Lower lobe of right lung (tissue), 2 donors: ENCODE measurements around the gene CARD18. TPM values are rescaled to one million over a fixed set of nuclear protein-coding genes. Genes with fewer than 3 reads are reported as not detected.

Experiments
- ATAC-seq, 2 donors: fragments of 200-7000 bp; cut with Tn5 transposase; one replicate each; pipeline ENCODE4 v1.9.1; 2020 to 2022; ENCODE audit warnings: mild to moderate bottlenecking in 2 of 2, moderate library complexity in 2 of 2
- DNase-seq: peaks from one replicate; pipeline ENCODE4 v3.0.0-alpha.2; 2020
- H3K27ac ChIP-seq: fragments of 200-600 bp; one replicate; pipeline ENCODE4 v1.8.0; 2022
- H3K27me3 ChIP-seq: fragments of 200-600 bp; one replicate; pipeline ENCODE4 v1.8.0; 2022; ENCODE audit warnings: low read depth
- H3K36me3 ChIP-seq: fragments of 200-600 bp; one replicate; pipeline ENCODE4 v1.8.0; 2022; ENCODE audit warnings: mild to moderate bottlenecking
- H3K4me1 ChIP-seq: fragments of 200-600 bp; one replicate; pipeline ENCODE4 v1.8.0; 2022
- H3K4me3 ChIP-seq: fragments of 200-600 bp; one replicate; pipeline ENCODE4 v1.8.0; 2022; ENCODE audit warnings: mild to moderate bottlenecking
- H3K9me3 ChIP-seq: fragments of 200-600 bp; one replicate; pipeline ENCODE4 v1.8.0; 2022
- CTCF ChIP-seq: fragments of 200-600 bp; IDR thresholded peaks from one replicate; pipeline ENCODE4 v1.8.0; 2022; ENCODE audit warnings: antibody characterized with exemption, mild to moderate bottlenecking
- intact Hi-C: fragments of 100-400 bp; cut with DNase I; formaldehyde crosslinking; loops from one replicate; pipeline ENCODE4 v1.11.0; 2022
- long read RNA-seq: library from polyadenylated mRNA; unstranded; transcript quantifications from one replicate; pipeline ENCODE4 v2.0.0, GENCODE V29; 2021
- total RNA-seq: library from RNA; stranded (reverse); fragmentation: NEBNext Ultra II Directional; extraction: Animal tissue kit (Norgen Biotek cat#: 25700); gene quantifications from one replicate; pipeline ENCODE4 v1.2.1, GENCODE V29; 2021
- donor health status: DM: no; HTN: yes; CAD: no; lungs with severe emphysema.

The CARD18 gene
- not detected for total RNA-seq
- long read RNA-seq = 0 reads

- no peak for ATAC-seq
- Histone ChIP-seq H3K27me3 (no peaks in the 10 kb centered on the region), H3K4me1 (peaks cover 10% of the 10 kb centered on the region), H3K9me3 (no peaks in the 10 kb centered on the region), H3K27ac (no peak within 1 kb of the TSS), H3K4me3 (no peak within 1 kb of the TSS), H3K36me3 (no peaks in the 10 kb centered on the region)
- intact Hi-C loops = no loop called here
- no peak for TF ChIP-seq CTCF
- no peak for DNase-seq
These were observed at the start of gene CARD18 for GRCh38 chr11:105139669-105140068. CARD18 (minus strand) TSS chr11:105139769; CDS start chr11:105139726, 43 bp downstream.

- DNase-seq (no peak), ATAC-seq (no peak)
- no peaks in the 10 kb centered on the region for H3K9me3 ChIP-seq
- peaks cover 8% of the 10 kb centered on the region for H3K4me1 ChIP-seq
- no peak for TF ChIP-seq CTCF
- H3K27me3 ChIP-seq = no peaks in the 10 kb centered on the region
- H3K4me3 ChIP-seq = no peak overlapping the region
- H3K36me3 ChIP-seq = no peaks in the 10 kb centered on the region
- intact Hi-C loops = no loop called here
- H3K27ac ChIP-seq = no peak overlapping the region
These were observed 44.4 kb upstream of the CARD18 start for GRCh38 chr11:105183987-105184386.

GRCh38 chr11:105183426-105183825 is 43.9 kb upstream of the CARD18 start:
- DNase-seq = no peak
- no peak overlapping the region for H3K27ac ChIP-seq
- peaks cover 8% of the 10 kb centered on the region for H3K4me1 ChIP-seq
- H3K36me3 ChIP-seq = no peaks in the 10 kb centered on the region
- TF ChIP-seq CTCF = no peak
- intact Hi-C loops = no loop called here
- ATAC-seq = no peak
- no peaks in the 10 kb centered on the region for H3K27me3 ChIP-seq
- no peak overlapping the region for H3K4me3 ChIP-seq
- no peaks in the 10 kb centered on the region for H3K9me3 ChIP-seq

GRCh38 chr11:105181521-105181920 is 42.0 kb upstream of the CARD18 start:
- ATAC-seq = peak; percentile 91 to 96

GRCh38 chr11:105181100-105181499 is 41.5 kb upstream of the CARD18 start:
- Histone ChIP-seq H3K27me3 (no peaks in the 10 kb centered on the region), H3K36me3 (no peaks in the 10 kb centered on the region), H3K27ac (no peak overlapping the region), H3K4me3 (no peak overlapping the region), H3K9me3 (no peaks in the 10 kb centered on the region), H3K4me1 (peaks cover 8% of the 10 kb centered on the region)
- intact Hi-C loops = no loop called here
- ATAC-seq (peak in 1 of 2 donors; percentile 61), DNase-seq (no peak)
- TF ChIP-seq CTCF = no peak

More at GRCh38 chr11:105181521-105181920, 42.0 kb upstream of the CARD18 start:
- no peak overlapping the region for H3K4me3 ChIP-seq
- H3K9me3 ChIP-seq = no peaks in the 10 kb centered on the region
- H3K4me1 ChIP-seq = peaks cover 8% of the 10 kb centered on the region
- H3K36me3 ChIP-seq = no peaks in the 10 kb centered on the region
- intact Hi-C loops = no loop called here
- H3K27ac ChIP-seq = no peak overlapping the region
- TF ChIP-seq CTCF = no peak
- H3K27me3 ChIP-seq = no peaks in the 10 kb centered on the region
- no peak for DNase-seq
